NOMO-1 treated with DMSO at 0.1 percent for 48 hours (cell line): ENCODE results near the gene PIF1.
A peak's percentile ranks its signal among the peaks of the same experiment; 100 is the strongest.

ENCODE experiments used
- DNase-seq: peaks from one replicate; lab custom pipeline; 2025; ENCODE audit not compliant: unreplicated experiment; lab: John Stamatoyannopoulos, UW

PIF1 gene

GRCh38 chr15:64825431-64826294, at the start of gene PIF1:
PIF1 (minus strand) TSS chr15:64825647; CDS start chr15:64824335, 1,312 bp downstream.
- peak; percentile 100 for DNase-seq

GRCh38 chr15:64870353-64870752, 44.9 kb upstream of the PIF1 start:
- no peak for DNase-seq

GRCh38 chr15:64869501-64869900, 44.1 kb upstream of the PIF1 start:
- DNase-seq = no peak

GRCh38 chr15:64865998-64866520, 40.6 kb upstream of the PIF1 start:
- no peak for DNase-seq

- no peak for DNase-seq
Observed at GRCh38 chr15:64865126-64865997, 39.9 kb upstream of the PIF1 start.

GRCh38 chr15:64864068-64864467, 38.6 kb upstream of the PIF1 start:
- no peak for DNase-seq

GRCh38 chr15:64862408-64862807, 37.0 kb upstream of the PIF1 start:
- DNase-seq = no peak

- no peak for DNase-seq
Observed at GRCh38 chr15:64861960-64862359, 36.5 kb upstream of the PIF1 start.

GRCh38 chr15:64861331-64861730, 35.9 kb upstream of the PIF1 start:
- no peak for DNase-seq

GRCh38 chr15:64859226-64859625, 33.8 kb upstream of the PIF1 start:
- DNase-seq = no peak

GRCh38 chr15:64858021-64858575, 32.7 kb upstream of the PIF1 start:
- no peak for DNase-seq

GRCh38 chr15:64857421-64857820, 32.0 kb upstream of the PIF1 start:
- DNase-seq = peak; percentile 47

- no peak for DNase-seq
Observed at GRCh38 chr15:64856429-64857145, 31.1 kb upstream of the PIF1 start.

GRCh38 chr15:64855205-64855975, 29.9 kb upstream of the PIF1 start:
- no peak for DNase-seq

- DNase-seq = no peak
Observed at GRCh38 chr15:64854526-64854925, 29.1 kb upstream of the PIF1 start.

GRCh38 chr15:64854041-64854440, 28.6 kb upstream of the PIF1 start:
- no peak for DNase-seq

- peak; percentile 88 for DNase-seq
Observed at GRCh38 chr15:64851503-64851840, 26.0 kb upstream of the PIF1 start.

- no peak for DNase-seq
Observed at GRCh38 chr15:64850778-64851502, 25.5 kb upstream of the PIF1 start.
